WTC11 (cell line): Measurements from ENCODE around the gene FOXL1.

Experiments
- CBFB ChIP-seq: sonication (generic); formaldehyde crosslinking; IDR thresholded peaks from 2 replicates; pipeline ENCODE4 v1.8.1; 2022; ENCODE audit warnings: mild to moderate bottlenecking, low read depth, missing genetic modification reagents
- ZNF121 ChIP-seq: sonication (generic); formaldehyde crosslinking; IDR thresholded peaks from 2 replicates; pipeline ENCODE4 v1.8.0; 2023; ENCODE audit warnings: missing genetic modification reagents

DNA sequence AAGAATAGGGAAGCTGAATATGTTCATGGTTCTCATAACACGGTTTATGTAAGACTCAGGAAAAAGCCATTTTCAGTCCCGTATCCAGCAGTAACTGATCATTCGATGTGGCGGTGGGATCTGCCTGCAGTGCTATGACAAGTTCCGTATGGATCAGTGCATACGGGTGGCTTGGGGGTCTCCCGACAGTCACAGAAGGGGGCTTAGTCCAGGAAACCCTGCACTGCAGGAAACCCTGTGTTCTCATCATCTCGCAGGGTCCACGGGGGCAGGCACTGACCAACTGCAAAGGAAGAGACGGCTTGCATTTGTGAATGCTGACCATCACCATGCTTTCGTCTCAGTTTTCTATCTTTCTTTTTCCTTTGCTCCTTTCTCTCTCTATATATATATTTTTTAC is 31.1 kb upstream of the FOXL1 start:
- TF ChIP-seq CBFB (no peak), ZNF121 (CRISPR knock-in tag) (no peak)
